ENCODE results near the gene GPR6.

Gene GPR6

DNA sequence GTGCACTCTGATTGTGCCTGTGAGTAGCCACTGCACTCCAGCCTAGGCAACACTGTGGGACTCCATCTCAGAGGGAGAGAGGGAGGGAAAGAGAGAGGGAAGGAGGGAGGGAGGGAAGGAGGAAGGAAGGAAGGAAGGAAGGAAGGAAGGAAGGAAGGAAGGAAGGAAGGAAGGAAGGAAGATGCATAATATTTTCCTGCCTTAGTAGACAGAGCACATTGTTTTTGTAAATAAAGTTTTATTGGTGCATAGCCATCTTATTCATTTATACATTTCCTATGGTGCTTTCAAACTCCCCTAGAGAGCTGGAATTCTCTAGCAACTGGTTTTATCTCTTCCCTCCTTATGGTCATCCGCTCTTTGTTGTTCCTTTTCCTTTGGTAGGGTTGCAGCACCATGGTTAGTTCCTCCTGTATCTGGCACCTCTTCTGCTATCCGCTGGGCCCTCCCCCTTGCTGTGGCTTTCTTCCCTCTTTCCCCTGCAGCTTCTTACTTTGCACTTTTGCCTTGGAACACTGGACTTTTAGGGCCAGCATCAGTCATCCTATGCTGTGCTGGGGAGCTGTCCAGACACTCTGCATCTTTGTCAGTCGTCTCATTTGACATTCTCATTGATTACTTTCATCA lies 20.2 kb downstream of the GPR6 start:
- DNase-seq (ENCODE audit: low read depth in 1 of 2, low spot score in 1 of 2), result no peak

GRCh38 chr6:109999740-110000139 lies 21.6 kb downstream of the GPR6 start:
- DNase-seq (ENCODE audit: low read depth in 1 of 2, low spot score in 1 of 2), result no peak

DNA sequence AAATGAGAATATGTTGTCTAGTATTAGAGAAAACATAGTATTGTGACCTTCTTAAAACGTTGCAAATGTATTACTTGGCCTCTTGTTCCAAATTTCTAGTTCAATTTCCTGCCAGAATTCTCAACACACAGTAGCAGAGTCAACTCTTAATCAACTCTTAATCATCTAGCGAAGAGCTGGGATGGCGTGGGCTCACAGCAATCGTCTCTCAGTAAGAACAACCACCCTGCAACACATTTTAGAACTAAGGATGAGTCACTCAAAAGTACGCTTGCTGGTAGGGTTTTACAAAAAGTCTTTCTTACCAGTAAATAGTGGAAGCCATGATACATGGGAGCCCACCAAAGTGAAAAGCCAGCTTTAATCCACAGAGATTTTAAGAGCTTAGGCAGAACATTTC lies 24.6 kb downstream of the GPR6 start:
- DNase-seq (ENCODE audit: low read depth in 1 of 2, low spot score in 1 of 2), result no peak

DNA sequence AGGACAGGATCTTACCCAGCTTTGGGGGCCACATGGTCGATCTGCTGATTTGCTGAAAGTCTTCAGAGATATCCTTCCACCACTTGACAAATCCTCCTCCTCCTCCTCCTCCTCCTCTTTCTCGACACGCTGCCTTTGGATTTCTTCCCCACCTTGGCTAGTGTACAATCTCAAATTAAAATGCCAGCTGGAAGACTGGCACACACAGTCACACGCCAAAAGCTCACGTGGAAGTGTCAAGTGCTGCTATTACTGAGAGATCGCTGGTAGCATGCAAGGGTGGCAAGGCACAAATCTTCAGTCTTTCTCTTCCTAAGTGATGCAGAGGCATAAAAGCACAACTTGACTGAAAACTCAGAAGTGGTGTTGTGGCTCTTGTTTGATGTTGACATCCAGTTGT lies 35.3 kb downstream of the GPR6 start:
- no peak for DNase-seq (ENCODE audit: low read depth in 1 of 2, low spot score in 1 of 2)

DNA sequence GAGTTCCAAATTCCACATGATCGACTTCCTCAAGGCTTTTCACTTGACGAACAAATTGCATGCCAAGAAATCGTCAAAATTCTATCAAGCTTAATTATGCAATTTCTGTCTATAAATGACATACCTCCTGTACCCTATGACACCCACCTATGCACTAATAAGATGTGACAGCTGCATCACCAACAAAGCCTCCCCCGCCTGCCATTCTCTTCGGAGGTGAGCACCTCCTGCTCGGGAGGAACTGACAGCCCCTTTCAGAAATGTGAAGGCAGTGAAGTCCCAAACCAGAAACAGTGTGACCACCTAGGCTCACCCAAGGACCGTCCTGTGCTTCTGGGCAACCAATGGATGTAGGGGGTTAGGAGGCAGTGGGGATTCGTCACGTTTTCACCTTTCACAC lies 37.1 kb downstream of the GPR6 start:
- no peak for DNase-seq (ENCODE audit: low read depth in 1 of 2, low spot score in 1 of 2)

DNA sequence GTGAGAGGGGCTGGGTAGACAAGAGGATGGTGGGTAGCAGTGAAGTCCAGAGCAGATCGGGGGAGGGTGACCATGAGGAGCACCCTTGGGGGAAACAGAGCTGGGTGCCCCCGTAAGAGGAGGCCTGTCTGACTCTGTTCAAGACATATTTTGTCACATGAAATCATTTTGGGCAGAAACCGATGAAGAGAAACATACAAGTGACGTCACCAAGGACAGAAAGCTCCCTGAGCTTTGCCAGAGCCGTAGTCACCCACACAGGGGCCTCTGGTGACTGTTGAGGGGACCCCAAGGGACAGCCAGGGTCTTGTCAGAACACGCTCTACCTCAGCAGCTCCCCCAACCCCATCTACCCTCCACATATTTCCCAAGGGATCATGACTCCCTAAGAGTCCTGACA lies 39.2 kb downstream of the GPR6 start:
- no peak for DNase-seq (ENCODE audit: low read depth in 1 of 2, low spot score in 1 of 2)

DNA sequence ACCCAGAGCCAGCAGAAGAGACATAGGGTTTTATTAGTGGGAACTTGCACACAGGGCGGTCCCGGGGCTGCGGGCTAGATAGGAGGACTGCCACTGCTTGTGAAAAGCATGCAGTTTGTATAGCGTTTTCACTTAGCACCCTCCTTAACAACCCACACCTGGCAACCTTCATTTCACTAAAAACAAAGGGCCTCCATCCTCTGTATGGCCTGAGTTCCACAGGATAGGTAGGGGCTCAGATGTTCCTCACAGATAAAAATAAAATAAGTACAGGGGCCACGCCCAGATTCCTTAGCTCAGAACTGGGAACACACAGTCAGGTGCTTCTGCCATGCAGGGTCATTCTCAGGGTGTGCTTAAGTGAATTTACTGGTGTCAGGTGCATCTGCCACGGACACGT lies 39.8 kb downstream of the GPR6 start:
- no peak for DNase-seq (ENCODE audit: low read depth in 1 of 2, low spot score in 1 of 2)

- no peak for DNase-seq (ENCODE audit: low read depth in 1 of 2, low spot score in 1 of 2)
These were observed 40.4 kb downstream of the GPR6 start for GRCh38 chr6:110018486-110018885.

DNA sequence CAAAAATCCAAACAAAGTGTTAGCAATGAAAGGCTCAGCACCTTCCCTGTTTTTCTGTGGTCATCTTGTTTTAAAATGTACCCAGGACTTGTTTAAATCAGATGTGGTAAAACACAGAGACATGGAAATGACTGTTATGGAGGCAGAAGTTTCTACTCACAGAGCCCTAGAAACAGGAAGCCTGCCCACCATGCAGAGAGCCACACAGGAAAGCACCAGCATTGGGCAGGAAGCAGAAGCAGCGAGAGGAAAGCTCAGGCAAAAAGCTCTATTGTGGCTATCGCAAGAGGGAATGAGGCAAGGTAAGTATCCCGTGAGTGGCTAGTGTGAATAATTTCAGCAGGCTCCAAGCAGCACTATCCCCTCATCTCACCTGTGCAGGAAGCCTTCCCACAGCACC lies 42.8 kb downstream of the GPR6 start:
- no peak for DNase-seq (ENCODE audit: low read depth in 1 of 2, low spot score in 1 of 2)

DNA sequence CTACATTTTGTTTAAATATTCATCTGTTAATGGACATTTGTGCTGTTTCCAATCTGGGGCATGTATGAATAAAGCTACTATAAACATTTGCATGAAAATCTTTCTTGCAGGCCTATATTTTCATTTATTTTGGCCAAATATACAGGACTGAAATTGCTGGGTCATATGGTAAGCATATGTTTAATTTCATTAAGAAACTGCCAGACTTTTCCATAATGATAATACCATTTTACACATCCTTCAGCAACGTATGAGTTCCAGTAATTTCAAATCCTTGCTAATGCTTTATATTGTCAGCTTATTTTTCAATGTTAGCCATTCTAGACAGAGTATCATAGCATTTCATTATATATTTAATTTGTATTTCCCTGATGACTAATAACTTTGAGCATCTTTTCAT lies 51.0 kb downstream of the GPR6 start:
- no peak for DNase-seq (ENCODE audit: low read depth in 1 of 2, low spot score in 1 of 2)

Data from stimulated activated CD4-positive, alpha-beta T cell treated with anti-CD3 and anti-CD28 coated beads, Interleukin-15, amount 100 ng/mL, for 1 hour (primary cell).